Measurements from ENCODE around the gene PURA. TPM values are rescaled to one million over a fixed set of nuclear protein-coding genes. Genes with fewer than 3 reads are reported as not detected.

PURA gene
- polyA plus RNA-seq = 18.9 and 19.3 TPM in 2 replicates

DNA sequence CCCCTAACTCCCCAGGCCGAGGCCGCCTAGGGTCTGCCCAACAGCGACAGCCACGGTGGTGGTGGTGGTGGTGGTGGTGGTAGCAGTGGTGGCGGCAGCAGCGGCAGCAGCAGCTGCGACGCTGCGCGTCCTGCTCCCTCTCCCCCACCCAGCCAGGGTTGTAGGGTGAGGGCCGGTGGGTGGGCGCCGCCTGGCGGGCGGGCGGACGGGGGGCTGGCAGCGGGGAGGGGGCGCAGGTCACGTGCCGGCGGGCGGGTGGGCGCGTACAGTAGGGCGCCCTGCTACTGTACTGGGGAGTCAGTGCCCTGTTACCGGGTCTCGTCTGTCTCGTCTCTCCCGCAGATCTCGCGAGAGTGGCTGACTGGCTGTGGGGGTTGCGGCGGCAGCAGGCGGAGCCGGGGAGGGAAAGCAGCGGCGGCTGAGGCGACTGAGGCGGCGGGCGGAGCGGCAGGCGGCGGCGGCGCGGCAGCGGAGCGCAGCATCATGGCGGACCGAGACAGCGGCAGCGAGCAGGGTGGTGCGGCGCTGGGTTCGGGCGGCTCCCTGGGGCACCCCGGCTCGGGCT, at the start of gene PURA:
Gene PURA (plus strand): TSS at position 411 of the 565 bp plus-strand sequence. CDS start 73 bp downstream, at position 484.

DNA sequence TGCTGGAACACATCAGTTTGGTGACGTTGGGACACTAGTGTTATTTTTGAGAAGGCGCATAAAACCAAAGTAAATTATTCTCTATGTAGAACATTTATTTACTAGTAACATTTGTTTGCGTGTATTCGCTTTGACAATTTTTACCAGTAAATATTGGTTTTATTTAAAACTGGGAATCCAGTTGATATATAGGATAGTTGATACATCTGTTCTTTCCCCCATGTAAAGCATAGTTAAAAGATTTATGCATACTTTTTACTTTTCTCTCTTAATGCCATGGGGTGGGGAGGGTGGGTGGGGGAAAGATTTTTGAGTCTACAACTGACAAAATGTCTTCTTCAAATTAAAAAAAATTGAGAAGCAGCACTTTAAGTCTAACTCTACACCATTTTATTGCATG, 11.7 kb downstream of the PURA start, which contains the start of gene IGIP:
Gene IGIP (plus strand): TSS at position 301 of the 400 bp plus-strand sequence. CDS start 2,540 bp downstream, outside the sequence.

DNA sequence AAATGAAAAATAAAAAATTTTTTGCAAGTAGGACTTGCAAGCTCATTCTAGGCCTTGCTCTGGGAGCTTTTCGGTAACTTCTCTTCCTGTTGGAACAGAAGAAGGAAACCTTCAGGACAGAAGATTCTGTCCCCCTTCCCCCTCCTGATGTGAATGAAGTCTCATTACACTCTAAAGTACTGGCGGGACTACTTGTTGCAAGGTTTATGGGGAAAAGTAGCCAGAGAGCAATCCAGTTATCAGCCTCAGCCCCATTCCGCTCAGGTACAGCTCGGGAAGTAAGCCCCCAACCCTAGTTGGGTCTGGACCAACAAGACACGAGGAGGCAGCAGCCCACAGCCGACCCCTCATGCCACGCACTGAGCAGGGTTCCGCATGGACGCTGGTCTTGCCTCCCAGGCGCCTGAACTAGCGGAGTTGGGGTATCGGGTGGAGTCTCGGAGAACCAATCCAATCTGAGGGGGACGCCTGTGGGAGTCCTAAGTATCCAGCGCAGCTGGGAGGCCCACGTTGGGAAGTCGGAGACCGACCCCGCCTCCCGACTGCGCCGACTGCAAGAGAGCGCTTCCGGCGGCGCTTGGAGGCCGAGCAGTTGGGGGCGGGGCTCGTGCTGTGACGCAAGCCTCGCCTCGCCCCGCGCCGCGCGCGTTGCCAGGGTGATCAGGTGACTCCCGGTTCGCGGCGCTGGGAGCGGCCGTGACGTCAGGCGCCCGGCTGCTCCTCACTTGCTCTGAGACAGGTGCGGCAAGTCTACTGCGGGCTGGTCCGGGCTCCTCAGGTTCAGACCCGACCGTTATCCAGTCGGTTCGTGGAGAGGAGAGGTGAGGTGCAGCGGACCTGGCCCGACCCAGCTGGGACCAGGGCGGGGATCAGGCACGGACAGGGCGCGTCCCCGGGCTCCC, 60.8 kb downstream of the PURA start, which contains the start of gene CYSTM1:
Gene CYSTM1 (plus strand): TSS at position 724 of the 902 bp plus-strand sequence. CDS start 19,278 bp downstream, outside the sequence.

Other genes starting within 250 kb of the PURA start
- 0.38 and 0.73 TPM in 2 replicates for gene NRG2, start 70.8 kb upstream of the PURA start, polyA plus RNA-seq
- gene IGIP, start 11.8 kb downstream of the PURA start, polyA plus RNA-seq = 22.9 and 34.7 TPM in 2 replicates
- gene CYSTM1, start 61.1 kb downstream of the PURA start, polyA plus RNA-seq = 1,291 and 1,411 TPM in 2 replicates
- gene PFDN1, start 189.0 kb downstream of the PURA start, polyA plus RNA-seq = 168 and 172 TPM in 2 replicates
- gene HBEGF, start 232.5 kb downstream of the PURA start, polyA plus RNA-seq = 4.3 and 4.9 TPM in 2 replicates
- 0.11 TPM in 1 of 2 replicates, not detected in the other for gene SLC4A9, start 246.1 kb downstream of the PURA start, polyA plus RNA-seq